Measurements from ENCODE around the gene AMD1. TPM values are rescaled to one million over a fixed set of nuclear protein-coding genes. Genes with fewer than 3 reads are reported as not detected.
"Not testable (repeated sequence)": the region's sequence is repeated elsewhere in the genome, so short reads cannot be mapped to it uniquely, and the experiment has no call there.

The AMD1 gene
- total RNA-seq, result 10 to 100 TPM; 95.8 to 96.3 TPM
- polyA plus RNA-seq, result 52.0 TPM

GRCh38 chr6:110873981-110874879 is at the start of gene AMD1:
TSS of gene AMD1 (plus strand) at chr6:110874785. CDS start at chr6:110875106, 321 bp downstream.
- Histone ChIP-seq H3K27me3 (ENCODE audit: insufficient read depth, low read length, poor library complexity, severe bottlenecking) (no peaks in the 10 kb centered on the region), H3K4me1 (ENCODE audit: insufficient read depth, low read length) (peaks cover 31% of the 10 kb centered on the region), H3K4me3 (ENCODE audit: low read length) (peak within 1 kb of the TSS; percentile 95), H3K27ac (ENCODE audit: low read depth, low read length) (peak within 1 kb of the TSS; percentile 99), H3K9me3 (ENCODE audit: low read length) (no peaks in the 10 kb centered on the region), H3K36me3 (ENCODE audit: insufficient read depth, low read length) (no peaks in the 10 kb centered on the region)
- no peaks in the 10 kb centered on the region for H3K9me3 Mint-ChIP-seq
- peaks cover 30 to 37% (median 33%) of the 10 kb centered on the region in 3 donors for H3K4me1 Mint-ChIP-seq
- CTCF ChIA-PET, result interaction anchor here (0.9 to 7.6 kb wide), 11 partner anchors 9 to 385 kb away, joined by 3 to 58 read pairs (median 5); partner anchors contain the start of genes CDK19 and RPF2
- peaks cover 0 to 20% (median 0%) of the 10 kb centered on the region in 3 donors for H3K36me3 Mint-ChIP-seq
- H3K4me3 Mint-ChIP-seq, result peak within 1 kb of the TSS in 6 of 7 donors; percentile 98 to 99 (median 98)
- POLR2A ChIA-PET, result interaction anchor here (0.5 to 4.8 kb wide), 25 partner anchors 8 to 1427 kb away, joined by 3 to 239 read pairs (median 4); partner anchors contain the start of genes CDK19, GTF3C6, REV3L and RPF2
- peak; percentile 89 to 98 (median 95) for DNase-seq
- peaks cover 0 to 2% of the 10 kb centered on the region in 2 donors for H3K27me3 Mint-ChIP-seq
- H3K27ac Mint-ChIP-seq, result peak within 1 kb of the TSS; percentile 87 to 99 (median 99)

- Histone ChIP-seq H3K36me3 (ENCODE audit: insufficient read depth, low read length) (no peaks in the 10 kb centered on the region), H3K9me3 (ENCODE audit: low read length) (no peaks in the 10 kb centered on the region), H3K4me3 (ENCODE audit: low read length) (no peak overlapping the region), H3K27me3 (ENCODE audit: insufficient read depth, low read length, poor library complexity, severe bottlenecking) (no peaks in the 10 kb centered on the region), H3K4me1 (ENCODE audit: insufficient read depth, low read length) (no peaks in the 10 kb centered on the region), H3K27ac (ENCODE audit: low read depth, low read length) (no peak overlapping the region)
- DNase-seq, result no peak
- Mint-ChIP-seq H3K4me3 (no peak overlapping the region), H3K27me3 (no peaks in the 10 kb centered on the region), H3K27ac (no peak overlapping the region), H3K36me3 (no peaks in the 10 kb centered on the region), H3K4me1 (no peaks in the 10 kb centered on the region), H3K9me3 (no peaks in the 10 kb centered on the region)
- ChIA-PET POLR2A (interaction anchor here (0.7 kb wide), 1 partner anchor 43 kb away, joined by 4 read pairs; no protein-coding TSS in a partner anchor), CTCF (interaction anchor here (0.7 to 0.8 kb wide), 2 partner anchors 11 to 424 kb away, joined by 3 read pairs; no protein-coding TSS in a partner anchor)
Observed at GRCh38 chr6:110826236-110827129, 48.1 kb upstream of the AMD1 start.

GRCh38 chr6:110828396-110828795 is 46.2 kb upstream of the AMD1 start:
- no peaks in the 10 kb centered on the region for H3K4me1 Mint-ChIP-seq
- ChIA-PET POLR2A (no interaction called here), CTCF (interaction anchor here (1.0 kb wide), 1 partner anchor 14 kb away, joined by 5 read pairs; the partner anchor contains the start of gene CDK19)
- Histone ChIP-seq H3K27me3 (ENCODE audit: insufficient read depth, low read length, poor library complexity, severe bottlenecking) (no peaks in the 10 kb centered on the region), H3K27ac (ENCODE audit: low read depth, low read length) (no peak overlapping the region), H3K4me1 (ENCODE audit: insufficient read depth, low read length) (no peaks in the 10 kb centered on the region), H3K4me3 (ENCODE audit: low read length) (no peak overlapping the region), H3K9me3 (ENCODE audit: low read length) (no peaks in the 10 kb centered on the region), H3K36me3 (ENCODE audit: insufficient read depth, low read length) (no peaks in the 10 kb centered on the region)
- no peaks in the 10 kb centered on the region for H3K36me3 Mint-ChIP-seq
- H3K27me3 Mint-ChIP-seq, result no peaks in the 10 kb centered on the region
- DNase-seq, result no peak
- H3K27ac Mint-ChIP-seq, result no peak overlapping the region
- H3K4me3 Mint-ChIP-seq, result no peak overlapping the region
- no peaks in the 10 kb centered on the region for H3K9me3 Mint-ChIP-seq

- no peak for DNase-seq
- H3K27ac ChIP-seq (ENCODE audit: low read depth, low read length), result no peak overlapping the region
- no peaks in the 10 kb centered on the region for H3K9me3 ChIP-seq (ENCODE audit: low read length)
- Mint-ChIP-seq H3K9me3 (no peaks in the 10 kb centered on the region), H3K27me3 (no peaks in the 10 kb centered on the region), H3K27ac (no peak overlapping the region), H3K4me1 (no peaks in the 10 kb centered on the region), H3K36me3 (no peaks in the 10 kb centered on the region), H3K4me3 (no peak overlapping the region)
- no peaks in the 10 kb centered on the region for H3K27me3 ChIP-seq (ENCODE audit: insufficient read depth, low read length, poor library complexity, severe bottlenecking)
- H3K36me3 ChIP-seq (ENCODE audit: insufficient read depth, low read length), result no peaks in the 10 kb centered on the region
- POLR2A ChIA-PET, result interaction anchor here (0.6 kb wide), 1 partner anchor 36 kb away, joined by 3 read pairs; no protein-coding TSS in a partner anchor
- CTCF ChIA-PET, result no interaction called here
- no peak overlapping the region for H3K4me3 ChIP-seq (ENCODE audit: low read length)
- no peaks in the 10 kb centered on the region for H3K4me1 ChIP-seq (ENCODE audit: insufficient read depth, low read length)
Observed at GRCh38 chr6:110831405-110831804, 43.2 kb upstream of the AMD1 start.

GRCh38 chr6:110833831-110834230 is 40.8 kb upstream of the AMD1 start:
- POLR2A ChIA-PET, result no interaction called here

GRCh38 chr6:110835751-110836150 is 38.8 kb upstream of the AMD1 start:
- H3K9me3 Mint-ChIP-seq; H3K4me3 Mint-ChIP-seq; H3K9me3 ChIP-seq (ENCODE audit: low read length); H3K4me1 Mint-ChIP-seq; H3K27ac Mint-ChIP-seq; H3K27me3 ChIP-seq (ENCODE audit: insufficient read depth, low read length, poor library complexity, severe bottlenecking); CTCF ChIA-PET; H3K36me3 ChIP-seq (ENCODE audit: insufficient read depth, low read length); H3K4me1 ChIP-seq (ENCODE audit: insufficient read depth, low read length); H3K4me3 ChIP-seq (ENCODE audit: low read length); H3K27me3 Mint-ChIP-seq; DNase-seq; H3K27ac ChIP-seq (ENCODE audit: low read depth, low read length); H3K36me3 Mint-ChIP-seq: not testable (repeated sequence)
- POLR2A ChIA-PET, result interaction anchor here (0.6 kb wide), 1 partner anchor 47 kb away, joined by 3 read pairs; no protein-coding TSS in a partner anchor

More at GRCh38 chr6:110833831-110834230, 40.8 kb upstream of the AMD1 start:
- CTCF ChIA-PET, result no interaction called here
- Histone ChIP-seq H3K4me1 (ENCODE audit: insufficient read depth, low read length) (no peaks in the 10 kb centered on the region), H3K36me3 (ENCODE audit: insufficient read depth, low read length) (no peaks in the 10 kb centered on the region), H3K4me3 (ENCODE audit: low read length) (no peak overlapping the region), H3K27me3 (ENCODE audit: insufficient read depth, low read length, poor library complexity, severe bottlenecking) (no peaks in the 10 kb centered on the region), H3K27ac (ENCODE audit: low read depth, low read length) (no peak overlapping the region), H3K9me3 (ENCODE audit: low read length) (no peaks in the 10 kb centered on the region)
- Mint-ChIP-seq H3K36me3 (no peaks in the 10 kb centered on the region), H3K27ac (peak overlapping the region in 1 of 8 donors; percentile 54), H3K27me3 (no peaks in the 10 kb centered on the region), H3K4me3 (no peak overlapping the region), H3K4me1 (no peaks in the 10 kb centered on the region), H3K9me3 (no peaks in the 10 kb centered on the region)
- no peak for DNase-seq

- H3K4me1 ChIP-seq (ENCODE audit: insufficient read depth, low read length), result no peaks in the 10 kb centered on the region
- no peak for DNase-seq
- no peaks in the 10 kb centered on the region for H3K9me3 ChIP-seq (ENCODE audit: low read length)
- H3K36me3 Mint-ChIP-seq, result no peaks in the 10 kb centered on the region
- no peak overlapping the region for H3K27ac ChIP-seq (ENCODE audit: low read depth, low read length)
- H3K4me1 Mint-ChIP-seq, result no peaks in the 10 kb centered on the region
- no peaks in the 10 kb centered on the region for H3K27me3 Mint-ChIP-seq
- POLR2A ChIA-PET, result no interaction called here
- H3K4me3 Mint-ChIP-seq, result no peak overlapping the region
- H3K27me3 ChIP-seq (ENCODE audit: insufficient read depth, low read length, poor library complexity, severe bottlenecking), result no peaks in the 10 kb centered on the region
- CTCF ChIA-PET, result no interaction called here
- no peak overlapping the region for H3K27ac Mint-ChIP-seq
- H3K4me3 ChIP-seq (ENCODE audit: low read length), result no peak overlapping the region
- H3K9me3 Mint-ChIP-seq, result no peaks in the 10 kb centered on the region
- no peaks in the 10 kb centered on the region for H3K36me3 ChIP-seq (ENCODE audit: insufficient read depth, low read length)
Observed at GRCh38 chr6:110841266-110841665, 33.3 kb upstream of the AMD1 start.

Data from CD8-positive, alpha-beta memory T cell (primary cell).